GM13977 (cell line): Measurements from ENCODE around the gene ZNF716.
"Not testable (repeated sequence)": the region's sequence is repeated elsewhere in the genome, so short reads cannot be mapped to it uniquely, and the experiment has no call there.

Source experiments
- DNase-seq: peaks from one replicate; pipeline ENCODE4 v3.0.0; 2012; ENCODE audit warnings: low spot score
- CTCF ChIP-seq: IDR thresholded peaks from 2 replicates; pipeline ENCODE4 v1.5.1; 2012; ENCODE audit warnings: mild to moderate bottlenecking, control low read depth; ENCODE audit not compliant: insufficient read depth; ENCODE audit errors: extremely low read depth, missing control alignments
- in situ Hi-C: fragments of 300-500 bp; cut with MboI; formaldehyde crosslinking; loops from one replicate; pipeline ENCODE4 v1.12.0; 2022; ENCODE audit warnings: low sequenced_read_pairs, low pct_unique_long_range_greater_than_20kb, mixed read lengths, inconsistent platforms; ENCODE audit not compliant: unreplicated experiment

Gene ZNF716

DNA sequence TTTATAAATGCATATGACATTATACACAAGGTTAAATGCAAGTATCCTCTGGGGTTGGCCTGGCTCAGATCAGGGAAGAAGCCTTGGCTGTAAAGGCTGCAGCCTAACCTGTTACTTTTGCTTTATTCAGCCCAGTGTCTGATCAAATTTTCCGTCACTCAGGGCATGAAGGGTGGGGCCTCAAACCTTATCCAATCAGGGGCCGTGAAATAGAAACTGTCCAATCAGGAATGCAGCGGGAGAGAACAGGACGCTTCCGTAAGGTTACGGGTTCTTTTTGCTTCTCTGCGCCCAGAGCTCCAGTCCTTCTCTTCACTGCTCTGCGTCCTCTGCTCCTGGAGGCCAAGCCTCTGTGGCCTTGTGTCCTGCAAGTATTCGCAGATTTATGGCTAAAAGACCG, at the start of gene ZNF716:
TSS of gene ZNF716 (plus strand) at position 274 of the 400 bp plus-strand sequence. CDS start at position 386, 112 bp downstream.
- DNase-seq, result no peak
- in situ Hi-C loops, result no loop called here
- TF ChIP-seq CTCF, result no peak

- in situ Hi-C loops, result no loop called here
- TF ChIP-seq CTCF, result no peak
- peak; percentile 5 for DNase-seq
Measured at GRCh38 chr7:57400531-57401155, 49.3 kb upstream of the ZNF716 start.

GRCh38 chr7:57403051-57403450, 46.9 kb upstream of the ZNF716 start:
- DNase-seq, in situ Hi-C loops: not testable (repeated sequence)

- DNase-seq, result peak; percentile 7
- no peak for TF ChIP-seq CTCF
- in situ Hi-C loops, result no loop called here
Measured at GRCh38 chr7:57403601-57404342, 46.2 kb upstream of the ZNF716 start.

- in situ Hi-C loops, result no loop called here
- TF ChIP-seq CTCF, result no peak
- peak; percentile 7 for DNase-seq
Measured at GRCh38 chr7:57404343-57404966, 45.5 kb upstream of the ZNF716 start.

GRCh38 chr7:57404967-57405421, 45.0 kb upstream of the ZNF716 start:
- TF ChIP-seq CTCF, result no peak

GRCh38 chr7:57407125-57407524, 42.9 kb upstream of the ZNF716 start:
- TF ChIP-seq CTCF, result no peak
- peak; percentile 0 for DNase-seq
- in situ Hi-C loops, result no loop called here

More at GRCh38 chr7:57404967-57405421, 45.0 kb upstream of the ZNF716 start:
- in situ Hi-C loops, result no loop called here
- DNase-seq, result peak; percentile 0
